ENCODE data around the gene ETFA. TPM values are rescaled to one million over a fixed set of nuclear protein-coding genes. Genes with fewer than 3 reads are reported as not detected.
A peak's percentile ranks its signal among the peaks of the same experiment; 100 is the strongest.

Gene ETFA
- total and polyA plus RNA-seq, 2 donors, result 83.5 to 116 TPM

- Histone ChIP-seq H3K27ac (ENCODE audit: low read depth in 1 of 2, low read length in 1 of 2) (no peak overlapping the region), H3K36me3 (ENCODE audit: control insufficient read depth in 2 of 2, insufficient read depth in 2 of 2, low read length in 1 of 2) (no peaks in the 10 kb centered on the region), H3K4me1 (ENCODE audit: control insufficient read depth in 2 of 2, insufficient read depth in 2 of 2, low read length in 2 of 2) (peaks cover 0 to 15% of the 10 kb centered on the region in 2 donors), H3K9me3 (ENCODE audit: control insufficient read depth in 2 of 2, insufficient read depth in 1 of 2, low read length in 1 of 2) (no peaks in the 10 kb centered on the region), H3K4me3 (ENCODE audit: low read length in 2 of 2) (no peak overlapping the region), H3K27me3 (ENCODE audit: control insufficient read depth in 2 of 2, insufficient read depth in 1 of 2, low read length in 1 of 2) (no peaks in the 10 kb centered on the region)
- no peak for DNase-seq (ENCODE audit: low read depth in 6 of 9, low spot score in 9 of 9)
- 95% methylated on average over 19 of the region's 19 CpGs for WGBS
Observed at GRCh38 chr15:76199106-76200082, 111.9 kb downstream of the ETFA start.

- Histone ChIP-seq H3K27ac (ENCODE audit: low read depth in 1 of 2, low read length in 1 of 2) (no peak overlapping the region), H3K4me1 (ENCODE audit: control insufficient read depth in 2 of 2, insufficient read depth in 2 of 2, low read length in 2 of 2) (peaks cover 0 to 15% of the 10 kb centered on the region in 2 donors), H3K4me3 (ENCODE audit: low read length in 2 of 2) (no peak overlapping the region), H3K9me3 (ENCODE audit: control insufficient read depth in 2 of 2, insufficient read depth in 1 of 2, low read length in 1 of 2) (no peaks in the 10 kb centered on the region), H3K36me3 (ENCODE audit: control insufficient read depth in 2 of 2, insufficient read depth in 2 of 2, low read length in 1 of 2) (no peaks in the 10 kb centered on the region), H3K27me3 (ENCODE audit: control insufficient read depth in 2 of 2, insufficient read depth in 1 of 2, low read length in 1 of 2) (no peaks in the 10 kb centered on the region)
- no peak for DNase-seq (ENCODE audit: low read depth in 6 of 9, low spot score in 9 of 9)
- WGBS, result 98% methylated on average over 6 of the region's 6 CpGs
Observed at GRCh38 chr15:76198456-76199105, 112.7 kb downstream of the ETFA start.

GRCh38 chr15:76197703-76198455 lies 113.4 kb downstream of the ETFA start:
- H3K27ac ChIP-seq (ENCODE audit: low read depth in 1 of 2, low read length in 1 of 2), result no peak overlapping the region
- H3K4me1 ChIP-seq (ENCODE audit: control insufficient read depth in 2 of 2, insufficient read depth in 2 of 2, low read length in 2 of 2), result peaks cover 0 to 15% of the 10 kb centered on the region in 2 donors
- 94% methylated on average over 8 of the region's 8 CpGs for WGBS
- no peaks in the 10 kb centered on the region for H3K36me3 ChIP-seq (ENCODE audit: control insufficient read depth in 2 of 2, insufficient read depth in 2 of 2, low read length in 1 of 2)
- no peaks in the 10 kb centered on the region for H3K9me3 ChIP-seq (ENCODE audit: control insufficient read depth in 2 of 2, insufficient read depth in 1 of 2, low read length in 1 of 2)
- peaks cover 0 to 1% of the 10 kb centered on the region in 2 donors for H3K27me3 ChIP-seq (ENCODE audit: control insufficient read depth in 2 of 2, insufficient read depth in 1 of 2, low read length in 1 of 2)
- no peak overlapping the region for H3K4me3 ChIP-seq (ENCODE audit: low read length in 2 of 2)
- no peak for DNase-seq (ENCODE audit: low read depth in 6 of 9, low spot score in 9 of 9)

- H3K27ac ChIP-seq (ENCODE audit: low read depth in 1 of 2, low read length in 1 of 2), result peak overlapping the region in 1 of 2 donors; percentile 47
- H3K9me3 ChIP-seq (ENCODE audit: control insufficient read depth in 2 of 2, insufficient read depth in 1 of 2, low read length in 1 of 2), result no peaks in the 10 kb centered on the region
- WGBS, result 74% methylated on average over 18 of the region's 18 CpGs
- DNase-seq (ENCODE audit: low read depth in 6 of 9, low spot score in 9 of 9), result peak in 2 of 9 donors; percentile 18 to 26
- H3K36me3 ChIP-seq (ENCODE audit: control insufficient read depth in 2 of 2, insufficient read depth in 2 of 2, low read length in 1 of 2), result no peaks in the 10 kb centered on the region
- H3K27me3 ChIP-seq (ENCODE audit: control insufficient read depth in 2 of 2, insufficient read depth in 1 of 2, low read length in 1 of 2), result peaks cover 0 to 14% of the 10 kb centered on the region in 2 donors
- H3K4me3 ChIP-seq (ENCODE audit: low read length in 2 of 2), result no peak overlapping the region
- H3K4me1 ChIP-seq (ENCODE audit: control insufficient read depth in 2 of 2, insufficient read depth in 2 of 2, low read length in 2 of 2), result peaks cover 0 to 15% of the 10 kb centered on the region in 2 donors
Observed at GRCh38 chr15:76196269-76197231, 114.7 kb downstream of the ETFA start.

GRCh38 chr15:76195506-76196268 lies 115.6 kb downstream of the ETFA start:
- WGBS, result 93% methylated on average over 7 of the region's 7 CpGs
- no peaks in the 10 kb centered on the region for H3K9me3 ChIP-seq (ENCODE audit: control insufficient read depth in 2 of 2, insufficient read depth in 1 of 2, low read length in 1 of 2)
- no peak overlapping the region for H3K27ac ChIP-seq (ENCODE audit: low read depth in 1 of 2, low read length in 1 of 2)
- H3K36me3 ChIP-seq (ENCODE audit: control insufficient read depth in 2 of 2, insufficient read depth in 2 of 2, low read length in 1 of 2), result no peaks in the 10 kb centered on the region
- H3K27me3 ChIP-seq (ENCODE audit: control insufficient read depth in 2 of 2, insufficient read depth in 1 of 2, low read length in 1 of 2), result peaks cover 0 to 23% of the 10 kb centered on the region in 2 donors
- no peak overlapping the region for H3K4me3 ChIP-seq (ENCODE audit: low read length in 2 of 2)
- DNase-seq (ENCODE audit: low read depth in 6 of 9, low spot score in 9 of 9), result no peak
- peaks cover 0 to 21% of the 10 kb centered on the region in 2 donors for H3K4me1 ChIP-seq (ENCODE audit: control insufficient read depth in 2 of 2, insufficient read depth in 2 of 2, low read length in 2 of 2)

GRCh38 chr15:76193934-76194333 lies 117.3 kb downstream of the ETFA start:
- no peak overlapping the region for H3K27ac ChIP-seq (ENCODE audit: low read depth in 1 of 2, low read length in 1 of 2)
- no peak for DNase-seq (ENCODE audit: low read depth in 6 of 9, low spot score in 9 of 9)
- no peaks in the 10 kb centered on the region for H3K9me3 ChIP-seq (ENCODE audit: control insufficient read depth in 2 of 2, insufficient read depth in 1 of 2, low read length in 1 of 2)
- H3K36me3 ChIP-seq (ENCODE audit: control insufficient read depth in 2 of 2, insufficient read depth in 2 of 2, low read length in 1 of 2), result no peaks in the 10 kb centered on the region
- 80% methylated on average over 8 of the region's 8 CpGs for WGBS
- peaks cover 0 to 18% of the 10 kb centered on the region in 2 donors for H3K4me1 ChIP-seq (ENCODE audit: control insufficient read depth in 2 of 2, insufficient read depth in 2 of 2, low read length in 2 of 2)
- no peak overlapping the region for H3K4me3 ChIP-seq (ENCODE audit: low read length in 2 of 2)
- peaks cover 2 to 38% of the 10 kb centered on the region in 2 donors for H3K27me3 ChIP-seq (ENCODE audit: control insufficient read depth in 2 of 2, insufficient read depth in 1 of 2, low read length in 1 of 2)

- H3K9me3 ChIP-seq (ENCODE audit: control insufficient read depth in 2 of 2, insufficient read depth in 1 of 2, low read length in 1 of 2), result no peaks in the 10 kb centered on the region
- H3K36me3 ChIP-seq (ENCODE audit: control insufficient read depth in 2 of 2, insufficient read depth in 2 of 2, low read length in 1 of 2), result no peaks in the 10 kb centered on the region
- no peak overlapping the region for H3K27ac ChIP-seq (ENCODE audit: low read depth in 1 of 2, low read length in 1 of 2)
- peaks cover 2 to 38% of the 10 kb centered on the region in 2 donors for H3K27me3 ChIP-seq (ENCODE audit: control insufficient read depth in 2 of 2, insufficient read depth in 1 of 2, low read length in 1 of 2)
- no peak overlapping the region for H3K4me3 ChIP-seq (ENCODE audit: low read length in 2 of 2)
- peaks cover 0 to 18% of the 10 kb centered on the region in 2 donors for H3K4me1 ChIP-seq (ENCODE audit: control insufficient read depth in 2 of 2, insufficient read depth in 2 of 2, low read length in 2 of 2)
- no peak for DNase-seq (ENCODE audit: low read depth in 6 of 9, low spot score in 9 of 9)
- WGBS, result 92% methylated on average over 8 of the region's 8 CpGs
Observed at GRCh38 chr15:76192715-76193114, 118.6 kb downstream of the ETFA start.
